ENCODE results near the gene ATXN7L1.

Gene ATXN7L1

GRCh38 chr7:105788816-105789349 is 87.5 kb downstream of the ATXN7L1 start:
- no peak for TF ChIP-seq CTCF (IDR thresholded peaks at IDR 0.05; ENCODE audit: low read depth, low read length, missing control alignments)
- no peak overlapping the region for H3K4me3 ChIP-seq (ENCODE audit: low read depth, low read length)
- DNase-seq (ENCODE audit: low read depth), result no peak

GRCh38 chr7:105788356-105788755 is 88.0 kb downstream of the ATXN7L1 start:
- no peak for TF ChIP-seq CTCF (IDR thresholded peaks at IDR 0.05; ENCODE audit: low read depth, low read length, missing control alignments)
- DNase-seq (ENCODE audit: low read depth), result no peak
- H3K4me3 ChIP-seq (ENCODE audit: low read depth, low read length), result no peak overlapping the region

GRCh38 chr7:105787793-105788192 is 88.6 kb downstream of the ATXN7L1 start:
- DNase-seq (ENCODE audit: low read depth), result no peak
- no peak for TF ChIP-seq CTCF (IDR thresholded peaks at IDR 0.05; ENCODE audit: low read depth, low read length, missing control alignments)
- no peak overlapping the region for H3K4me3 ChIP-seq (ENCODE audit: low read depth, low read length)

GRCh38 chr7:105786520-105787470 is 89.6 kb downstream of the ATXN7L1 start:
- H3K4me3 ChIP-seq (ENCODE audit: low read depth, low read length), result no peak overlapping the region
- no peak for DNase-seq (ENCODE audit: low read depth)
- no peak for TF ChIP-seq CTCF (IDR thresholded peaks at IDR 0.05; ENCODE audit: low read depth, low read length, missing control alignments)

GRCh38 chr7:105782391-105783042 is 93.9 kb downstream of the ATXN7L1 start:
- no peak overlapping the region for H3K4me3 ChIP-seq (ENCODE audit: low read depth, low read length)
- no peak for DNase-seq (ENCODE audit: low read depth)
- no peak for TF ChIP-seq CTCF (IDR thresholded peaks at IDR 0.05; ENCODE audit: low read depth, low read length, missing control alignments)

GRCh38 chr7:105779856-105780780 is 96.3 kb downstream of the ATXN7L1 start:
- TF ChIP-seq CTCF (IDR thresholded peaks at IDR 0.05; ENCODE audit: low read depth, low read length, missing control alignments), result no peak
- no peak overlapping the region for H3K4me3 ChIP-seq (ENCODE audit: low read depth, low read length)
- no peak for DNase-seq (ENCODE audit: low read depth)

Measured in GM12864 (cell line).